Heart left ventricle (tissue), 16 donors: ENCODE measurements around the gene DSCAM. TPM values are rescaled to one million over a fixed set of nuclear protein-coding genes. Genes with fewer than 3 reads are reported as not detected.
A peak's percentile ranks its signal among the peaks of the same experiment; 100 is the strongest.

Experiments
- ATAC-seq, 4 donors: fragments of 200-7000 bp; cut with Tn5 transposase; one replicate each; pipeline ENCODE4 v1.9.1; 2020 to 2022; ENCODE audit warnings: moderate library complexity in 4 of 4, mild to moderate bottlenecking in 3 of 4, moderate number of reproducible peaks in 1 of 4
- DNase-seq, 5 donors: peaks; one replicate each; pipeline ENCODE4 v3.0.0-alpha.2; 2020
- H3K27ac ChIP-seq, 12 donors: fragments of 200-600 bp; sonication (generic) in 4 of 12; one replicate each; pipeline versions ENCODE4 v1.5.0 to v1.8.0; 2016 to 2022; ENCODE audit warnings: mild to moderate bottlenecking in 2 of 12
- H3K27me3 ChIP-seq, 9 donors: fragments of 200-600 bp; sonication (generic) in 2 of 9; one replicate each; pipeline versions ENCODE4 v1.5.1 to v1.8.0; 2016 to 2022; ENCODE audit warnings: mild to moderate bottlenecking in 3 of 9
- H3K36me3 ChIP-seq, 9 donors: fragments of 200-600 bp; sonication (generic) in 2 of 9; one replicate each; pipeline versions ENCODE4 v1.5.0 to v1.8.0; 2018 to 2022; ENCODE audit warnings: mild to moderate bottlenecking in 2 of 9
- H3K4me1 ChIP-seq, 12 donors: fragments of 200-600 bp; sonication (generic) in 4 of 12; one replicate each; pipeline versions ENCODE4 v1.5.0 to v1.8.0; 2016 to 2022; ENCODE audit warnings: mild to moderate bottlenecking in 3 of 12
- H3K4me3 ChIP-seq, 12 donors: fragments of 200-600 bp; sonication (generic) in 4 of 12; one replicate each; pipeline versions ENCODE4 v1.5.0 to v1.8.0; 2017 to 2022; ENCODE audit warnings: mild to moderate bottlenecking in 9 of 12, moderate library complexity in 4 of 12
- H3K9me3 ChIP-seq, 12 donors: fragments of 200-600 bp; sonication (generic) in 4 of 12; one replicate each; pipeline versions ENCODE4 v1.5.0 to v1.8.0; 2016 to 2022; ENCODE audit warnings: mild to moderate bottlenecking in 1 of 12
- CTCF ChIP-seq, 12 donors: fragments of 200-600 bp; sonication (generic) in 4 of 12; IDR thresholded peaks; one replicate each; pipeline versions ENCODE4 v1.5.0 to v1.8.0; 2018 to 2022; ENCODE audit warnings: antibody characterized with exemption in 12 of 12, mild to moderate bottlenecking in 5 of 12
- POLR2A ChIP-seq, 2 donors: fragments of 450-650 bp; IDR thresholded peaks; one replicate each; pipeline ENCODE4 v1.6.1; 2017; ENCODE audit warnings: antibody characterized with exemption in 2 of 2, mild to moderate bottlenecking in 2 of 2, moderate library complexity in 2 of 2
- WGBS, 4 donors: extraction: QIAGEN DNeasy Blood & Tissue Kit in 2 of 4; methylation state at CpG; one replicate each; pipeline versions ENCODE4 v1.1.5 to v1.1.7; 2013 to 2018; 5-methylcytosine and 5-hydroxymethylcytosine counted together
- intact Hi-C, 10 donors: fragments of 100-400 bp; cut with DNase I; formaldehyde crosslinking; loops; one replicate each; pipeline versions ENCODE4 v1.11.1 to v1.14.2; 2022
- polyA plus RNA-seq, 2 donors: library from polyadenylated mRNA; stranded (reverse); fragments of 200-250 nt; gene quantifications; one replicate each; pipeline ENCODE4 v1.2.3, GENCODE V29; 2013
- total RNA-seq, 9 donors: library from RNA; depleted of rRNA in 2 of 9; stranded (reverse); fragments of >200 nt in 2 of 9; fragmentation: NEBNext Ultra II Directional in 3 of 9; extraction: Animal tissue kit (Norgen Biotek cat#: 25700) in 3 of 9; gene quantifications; one replicate each; pipeline versions ENCODE4 v1.1.0 to v1.2.4, GENCODE V29; 2016 to 2023
- donor health status: ischemic (EF 13 %, LVEDD 7.1; RV severe dilation, severe dysfunction).
- donor health status: healthy with polysubstance abuse.
- donor health status: DM: no; HTN: yes; CAD: no.
- donor health status: DM: no; HTN: no; CAD: no.
- donor health status: ischemic (EF 25% LVEDD 6.9; RV normal size, moderate dysfunction).
- donor health status: ischemic (EF 25% LVEDD 5.7; RV mildly dilated, moderate dysfunction).
- donor health status: healthy.
- donor health status: DM: yes; HTN: yes; CAD: no.
- donor health status: ischemic (EF 35%, LVEDD 5.7; RV mildly dilated, moderate dysfunction).
- donor health status: nonischemic (EF 11% LVEDD 7.7; RV severe dilation, severe dysfunction).
- donor health status: DM: yes; HTN: yes; CAD: no.
- donor health status: PGD.
- donor health status: ischemic (EF 29% LVEDD 5.4; RV normal size, mild dysfunction).
- donor health status: nonischemic (EF 23%, LVEDD 6.1; RV moderate dilation, normal function).

DSCAM gene
- total and polyA plus RNA-seq, 11 donors, result 0.03 TPM; not detected in 10

GRCh38 chr21:40018871-40019475 lies 828.0 kb downstream of the DSCAM start:
- Histone ChIP-seq H3K4me3 (no peak overlapping the region), H3K27me3 (peaks cover 0 to 3% (median 0%) of the 10 kb centered on the region in 9 donors), H3K27ac (no peak overlapping the region), H3K4me1 (no peaks in the 10 kb centered on the region), H3K36me3 (no peaks in the 10 kb centered on the region), H3K9me3 (no peaks in the 10 kb centered on the region)
- no peak for TF ChIP-seq POLR2A (IDR thresholded peaks at IDR 0.05)
- TF ChIP-seq CTCF (IDR thresholded peaks at IDR 0.05), result no peak
- intact Hi-C loops, result no loop called here
- WGBS, 4 donors, result 87 to 94% (median 90%) methylated on average over 3 of the region's 3 CpGs
- no peak for ATAC-seq
- DNase-seq, result no peak

DNA sequence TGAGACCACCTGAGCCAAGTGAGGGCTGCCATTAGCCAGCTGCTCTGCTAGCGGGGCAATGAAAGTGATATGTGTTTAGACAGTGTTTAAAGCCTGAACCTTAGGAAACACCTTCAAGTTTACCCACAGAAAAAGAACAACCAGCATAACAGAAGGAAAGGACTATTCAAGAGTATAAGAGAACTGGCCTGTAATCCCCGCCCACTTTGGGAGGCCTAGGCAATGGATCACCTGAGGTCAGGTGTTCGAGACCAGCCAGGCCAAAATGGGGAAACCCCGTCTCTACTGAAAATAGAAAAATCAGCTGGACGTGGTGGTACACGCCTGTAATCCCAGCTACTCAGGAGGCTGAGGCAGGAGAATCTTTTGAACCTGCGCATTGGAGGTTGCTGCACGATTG lies 830.3 kb downstream of the DSCAM start:
- Histone ChIP-seq H3K4me1 (no peaks in the 10 kb centered on the region), H3K4me3 (no peak overlapping the region), H3K9me3 (no peaks in the 10 kb centered on the region), H3K27ac (no peak overlapping the region), H3K27me3 (peaks cover 0 to 3% (median 0%) of the 10 kb centered on the region in 9 donors), H3K36me3 (no peaks in the 10 kb centered on the region)
- no peak for ATAC-seq
- no peak for DNase-seq
- 90 to 92% (median 91%) methylated on average over 8 of the region's 8 CpGs for WGBS, 4 donors
- TF ChIP-seq CTCF (IDR thresholded peaks at IDR 0.05) (no peak), POLR2A (IDR thresholded peaks at IDR 0.05) (no peak)
- intact Hi-C loops, result no loop called here

DNA sequence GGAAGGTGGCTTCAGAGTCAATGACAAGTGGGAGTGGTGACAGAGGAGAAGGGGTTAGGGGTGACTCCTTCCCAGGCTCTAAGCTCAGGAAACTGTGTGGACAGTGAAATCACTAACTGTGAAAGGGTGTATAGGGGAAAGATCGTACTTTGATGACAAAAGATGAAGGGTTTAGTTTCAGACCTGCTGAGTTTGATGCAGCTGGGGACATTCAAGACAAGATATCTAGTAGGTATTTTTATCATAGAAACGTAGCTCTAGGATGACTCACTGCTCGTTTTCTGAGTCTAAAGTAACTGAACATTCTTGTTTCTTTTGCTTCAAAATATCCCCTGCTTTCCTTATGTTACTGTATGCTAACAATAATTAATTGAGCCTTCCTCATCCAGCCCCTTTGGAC lies 830.7 kb downstream of the DSCAM start:
- 47 to 54% (median 50%) methylated on average over 3 of the region's 3 CpGs for WGBS, 4 donors
- Histone ChIP-seq H3K4me3 (no peak overlapping the region), H3K27ac (no peak overlapping the region), H3K4me1 (no peaks in the 10 kb centered on the region), H3K36me3 (no peaks in the 10 kb centered on the region), H3K9me3 (no peaks in the 10 kb centered on the region), H3K27me3 (peaks cover 0 to 3% (median 0%) of the 10 kb centered on the region in 9 donors)
- DNase-seq (no peak), ATAC-seq (no peak)
- no peak for TF ChIP-seq POLR2A (IDR thresholded peaks at IDR 0.05)
- TF ChIP-seq CTCF (IDR thresholded peaks at IDR 0.05), result no peak
- intact Hi-C loops, result no loop called here

GRCh38 chr21:40015818-40016217 lies 831.1 kb downstream of the DSCAM start:
- intact Hi-C loops, result no loop called here
- H3K27me3 ChIP-seq, result peaks cover 0 to 3% (median 0%) of the 10 kb centered on the region in 9 donors
- no peak overlapping the region for H3K27ac ChIP-seq
- H3K9me3 ChIP-seq, result no peaks in the 10 kb centered on the region
- ATAC-seq (peak in 1 of 4 donors; percentile 13), DNase-seq (no peak)
- no peak overlapping the region for H3K4me3 ChIP-seq
- no peak for TF ChIP-seq POLR2A (IDR thresholded peaks at IDR 0.05)
- TF ChIP-seq CTCF (IDR thresholded peaks at IDR 0.05), result no peak
- 71 to 78% (median 75%) methylated on average over 2 to 3 of the region's 3 CpGs for WGBS, 4 donors
- H3K36me3 ChIP-seq, result no peaks in the 10 kb centered on the region
- no peaks in the 10 kb centered on the region for H3K4me1 ChIP-seq
